B cell (primary cell): ENCODE data around the gene NOXO1. TPM values are rescaled to one million over a fixed set of nuclear protein-coding genes. Genes with fewer than 3 reads are reported as not detected.
"Not testable (repeated sequence)": the region's sequence is repeated elsewhere in the genome, so short reads cannot be mapped to it uniquely, and the experiment has no call there.

ENCODE experiments used
- ATAC-seq: fragments of 200-7000 bp; cut with Tn5 transposase; one replicate; pipeline ENCODE4 v1.10.0; 2021; ENCODE audit warnings: low read depth, mild to moderate bottlenecking, moderate number of reproducible peaks, moderate library complexity
- CTCF ChIA-PET: fragments of 350-600 bp; sonication (Branson Sonifier 250); formaldehyde crosslinking; loops from one replicate; lab custom pipeline; 2021; ENCODE audit warnings: antibody characterized with exemption, inconsistent platforms; lab: Charles Lee
- POLR2A ChIA-PET: fragments of 350-600 bp; sonication (Branson Sonifier 250); formaldehyde crosslinking; loops from one replicate; lab custom pipeline; 2021; ENCODE audit warnings: antibody characterized with exemption; lab: Charles Lee
- DNase-seq: peaks from one replicate; pipeline ENCODE4 v3.0.0; 2013
- H2AFZ ChIP-seq: 2 replicates; pipeline ENCODE4 v1.6.1; 2012; ENCODE audit warnings: mild to moderate bottlenecking, low read depth, low read length; ENCODE audit not compliant: insufficient read depth, poor library complexity, severe bottlenecking
- H3K27ac ChIP-seq, 2 donors: 1 replicate in 1 of 2; 2 replicates in 1 of 2; pipeline ENCODE4 v1.5.1; 2012 to 2013; ENCODE audit warnings: low read length in 2 of 2, mild to moderate bottlenecking in 2 of 2, moderate library complexity in 1 of 2
- H3K27me3 ChIP-seq, 4 experiments: fragments of 200-600 bp in 1 of 4; sonication (generic) in 1 of 4; replicated peaks in 1 of 4; 1 replicate in 2 of 4; 2 replicates in 2 of 4; pipeline versions ENCODE4 v1.6.1 to v1.7.0; 2013 to 2016; ENCODE audit warnings: low read length in 3 of 4, mild to moderate bottlenecking in 2 of 4, mixed read lengths in 1 of 4, moderate library complexity in 1 of 4; ENCODE audit not compliant: insufficient read depth in 4 of 4, control insufficient read depth in 3 of 4; ENCODE audit errors: control extremely low read depth in 1 of 4
- H3K36me3 ChIP-seq, 2 experiments: replicated peaks in 1 of 2; 1 replicate in 1 of 2; 2 replicates in 1 of 2; pipeline versions ENCODE4 v1.6.1 to v1.7.1; 2013; ENCODE audit warnings: low read length in 1 of 2; ENCODE audit not compliant: insufficient read depth in 2 of 2, control insufficient read depth in 1 of 2; ENCODE audit errors: control extremely low read depth in 1 of 2, extremely low read depth in 1 of 2
- H3K4me1 ChIP-seq, 2 donors: fragments of 200-600 bp in 1 of 2; sonication (generic) in 1 of 2; 1 replicate in 1 of 2; 2 replicates in 1 of 2; pipeline versions ENCODE4 v1.5.1 to v1.6.1; 2013 to 2017; ENCODE audit warnings: low read length in 2 of 2; ENCODE audit not compliant: control insufficient read depth in 2 of 2, insufficient read depth in 2 of 2
- H3K4me2 ChIP-seq: replicated peaks from 2 replicates; pipeline ENCODE3; 2012; ENCODE audit warnings: mild to moderate bottlenecking, low read depth, low read length; ENCODE audit not compliant: poor library complexity, severe bottlenecking
- H3K4me3 ChIP-seq, 5 experiments: fragments of 200-600 bp in 1 of 5; sonication (generic) in 1 of 5; 1 replicate in 3 of 5; 2 replicates in 2 of 5; pipeline versions ENCODE4 v1.5.1 to v1.7.0; 2011 to 2016; ENCODE audit warnings: low read length in 4 of 5, mild to moderate bottlenecking in 4 of 5, low read depth in 2 of 5, control low read depth in 1 of 5, moderate library complexity in 1 of 5; ENCODE audit not compliant: insufficient read depth in 1 of 5; ENCODE audit errors: control extremely low read depth in 1 of 5, extremely low read depth in 1 of 5
- H3K79me2 ChIP-seq: fragments of 200-600 bp; sonication (generic); one replicate; pipeline ENCODE4 v1.6.0; 2016; ENCODE audit warnings: low read length; ENCODE audit not compliant: control insufficient read depth, insufficient read depth
- H3K9ac ChIP-seq: fragments of 200-600 bp; sonication (generic); 2 replicates; pipeline ENCODE4 v1.6.1; 2017; ENCODE audit warnings: mild to moderate bottlenecking, low read length, moderate library complexity
- H3K9me3 ChIP-seq, 3 donors: one replicate each; pipeline versions ENCODE4 v1.6.1 to v1.7.1; 2013; ENCODE audit warnings: low read length in 2 of 3; ENCODE audit not compliant: control insufficient read depth in 2 of 3, insufficient read depth in 1 of 3; ENCODE audit errors: control extremely low read depth in 1 of 3
- H4K20me1 ChIP-seq: 2 replicates; pipeline ENCODE4 v1.6.0; 2012; ENCODE audit warnings: mild to moderate bottlenecking, low read length; ENCODE audit not compliant: insufficient read depth, control insufficient read depth, poor library complexity, severe bottlenecking
- H3K27ac Mint-ChIP-seq: one replicate; pipeline ENCODE4 v1.8.0; 2021; ENCODE audit warnings: mixed read lengths
- H3K27me3 Mint-ChIP-seq: one replicate; pipeline ENCODE4 v1.8.0; 2021; ENCODE audit warnings: mixed read lengths
- H3K4me1 Mint-ChIP-seq: one replicate; pipeline ENCODE4 v1.8.0; 2021; ENCODE audit warnings: mixed read lengths
- H3K4me3 Mint-ChIP-seq: one replicate; pipeline ENCODE4 v1.8.0; 2021; ENCODE audit warnings: mixed read lengths
- H3K9me3 Mint-ChIP-seq: one replicate; pipeline ENCODE4 v1.8.0; 2022; ENCODE audit warnings: mixed read lengths; ENCODE audit not compliant: insufficient read depth
- EZH2 ChIP-seq: IDR thresholded peaks from 2 replicates; pipeline ENCODE4 v1.6.1; 2012; ENCODE audit warnings: borderline replicate concordance, low read depth, mild to moderate bottlenecking, moderate library complexity, low read length; ENCODE audit not compliant: insufficient read depth, poor library complexity, severe bottlenecking
- WGBS: methylation state at CpG from one replicate; pipeline ENCODE4 v1.1.5; 2013; ENCODE audit warnings: missing lambda C conversion rate; ENCODE audit not compliant: insufficient coverage; 5-methylcytosine and 5-hydroxymethylcytosine counted together
- intact Hi-C: fragments of 100-400 bp; cut with micrococcal nuclease; formaldehyde crosslinking; loops from one replicate; pipeline ENCODE4 v1.10.0; 2022
- polyA plus RNA-seq: library from polyadenylated mRNA; depleted of rRNA; stranded (reverse); fragments of >200 nt; gene quantifications from 2 replicates; pipeline ENCODE4 v1.2.3, GENCODE V29; 2012
- total RNA-seq, 2 donors: library from RNA; stranded (reverse); fragments of 120-200 nt in 1 of 2; gene quantifications; 1 replicate in 1 of 2; 2 replicates in 1 of 2; pipeline versions ENCODE4 v1.2.3 to v1.2.4, GENCODE V29; 2013 to 2022

Gene NOXO1
- total and polyA plus RNA-seq, 2 donors (not counting 1 experiment from before 2014, with no cell fraction given), result 0.30 to 0.74 TPM

- Mint-ChIP-seq H3K4me1 (peaks cover 33% of the 10 kb centered on the region), H3K9me3 (no peaks in the 10 kb centered on the region), H3K4me3 (peak overlapping the region; percentile 89), H3K27ac (peak overlapping the region; percentile 89), H3K27me3 (peaks cover 3% of the 10 kb centered on the region)
- 45% methylated on average over 13 of the region's 14 CpGs for WGBS
- POLR2A ChIA-PET, result interaction anchor here (1.1 to 2.5 kb wide), 2 partner anchors 182 to 196 kb away, joined by 3 to 10 read pairs; partner anchors contain the start of gene TRAF7
- Histone ChIP-seq H3K4me2 (peak overlapping the region; percentile 83), H3K27ac (no peak overlapping the region), H2AFZ (peak overlapping the region; percentile 93), H3K4me3 (peak overlapping the region in 3 of 5 experiments; percentile 34 to 86 (median 75)), H3K9ac (peak overlapping the region; percentile 88), H3K27me3 (peaks cover 0 to 3% (median 0%) of the 10 kb centered on the region in 4 experiments), H3K4me1 (peaks cover 22 to 43% of the 10 kb centered on the region in 2 donors), H4K20me1 (peaks cover 16% of the 10 kb centered on the region), H3K9me3 (no peaks in the 10 kb centered on the region), H3K36me3 (peaks cover 0 to 28% of the 10 kb centered on the region in 2 experiments), H3K79me2 (peaks cover 25% of the 10 kb centered on the region)
- DNase-seq (no peak), ATAC-seq (no peak)
- intact Hi-C loops, result loop anchor here (1.0 to 2.0 kb wide), 5 partner anchors 13 to 310 kb away; partner anchors contain the start of genes RNPS1, TRAF7 and ZNF598
- CTCF ChIA-PET, result interaction anchor here (1.1 to 2.1 kb wide), 3 partner anchors 30 to 182 kb away, joined by 3 to 4 read pairs (median 3); no protein-coding TSS in a partner anchor
- no peak for TF ChIP-seq EZH2
Observed at GRCh38 chr16:1958715-1959268, 22.5 kb downstream of the NOXO1 start.

- H3K4me2 ChIP-seq, DNase-seq, H4K20me1 ChIP-seq, POLR2A ChIA-PET, H3K27me3 Mint-ChIP-seq, H3K27ac Mint-ChIP-seq, H3K4me3 ChIP-seq, ATAC-seq, H3K27me3 ChIP-seq, H3K9ac ChIP-seq, H2AFZ ChIP-seq, H3K9me3 Mint-ChIP-seq, H3K27ac ChIP-seq, H3K9me3 ChIP-seq, H3K4me3 Mint-ChIP-seq: not testable (repeated sequence)
- Histone ChIP-seq H3K79me2 (peaks cover 19% of the 10 kb centered on the region), H3K36me3 (peaks cover 0 to 23% of the 10 kb centered on the region in 2 experiments), H3K4me1 (peaks cover 16 to 37% of the 10 kb centered on the region in 2 donors)
- H3K4me1 Mint-ChIP-seq, result peaks cover 27% of the 10 kb centered on the region
- CTCF ChIA-PET, result interaction anchor here (1.1 to 2.1 kb wide), 3 partner anchors 29 to 183 kb away, joined by 3 to 4 read pairs (median 3); no protein-coding TSS in a partner anchor
- 78% methylated on average over 29 of the region's 30 CpGs for WGBS
- intact Hi-C loops, result loop anchor here (2.0 kb wide), 1 partner anchor 29 kb away; no protein-coding TSS in a partner anchor
Observed at GRCh38 chr16:1958143-1958491, 23.2 kb downstream of the NOXO1 start.

GRCh38 chr16:1957434-1958142 lies 23.7 kb downstream of the NOXO1 start:
- ATAC-seq, DNase-seq, H3K4me3 Mint-ChIP-seq, H3K27me3 ChIP-seq, H4K20me1 ChIP-seq, H3K27ac Mint-ChIP-seq, H3K9ac ChIP-seq, H3K9me3 Mint-ChIP-seq, H3K27me3 Mint-ChIP-seq, H3K27ac ChIP-seq, H3K9me3 ChIP-seq, H3K4me2 ChIP-seq, H2AFZ ChIP-seq, H3K4me3 ChIP-seq: not testable (repeated sequence)
- Histone ChIP-seq H3K79me2 (peaks cover 19% of the 10 kb centered on the region), H3K36me3 (peaks cover 0 to 18% of the 10 kb centered on the region in 2 experiments), H3K4me1 (peaks cover 16 to 32% of the 10 kb centered on the region in 2 donors)
- CTCF ChIA-PET, result interaction anchor here (1.1 to 2.1 kb wide), 3 partner anchors 29 to 183 kb away, joined by 3 to 4 read pairs (median 3); no protein-coding TSS in a partner anchor
- 94% methylated on average over 19 of the region's 22 CpGs for WGBS
- H3K4me1 Mint-ChIP-seq, result peaks cover 22% of the 10 kb centered on the region
- intact Hi-C loops, result loop anchor here (2.0 kb wide), 1 partner anchor 29 kb away; no protein-coding TSS in a partner anchor
- POLR2A ChIA-PET, result interaction anchor here (0.7 kb wide), 1 partner anchor 249 kb away, joined by 3 read pairs; no protein-coding TSS in a partner anchor
